ENCODE data around the gene FASLG.

FASLG gene

DNA sequence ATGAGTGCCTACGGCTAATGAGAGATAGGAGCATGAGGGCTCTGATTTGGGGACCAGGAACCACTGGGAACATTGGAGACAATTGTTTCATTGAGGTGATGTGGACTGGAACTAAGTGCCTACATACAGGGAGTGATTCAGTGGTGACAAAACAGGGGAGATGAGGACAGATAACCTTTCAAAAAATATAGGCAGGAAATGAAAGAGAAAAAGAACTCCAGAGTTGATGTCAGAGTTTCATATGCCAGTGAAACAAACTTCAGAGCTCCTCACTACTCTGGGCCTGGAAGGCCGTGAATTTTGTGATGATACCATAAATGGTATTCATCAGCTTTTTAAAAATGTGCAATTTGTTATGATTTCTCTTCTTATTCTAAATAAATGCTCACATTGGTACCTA lies 39.3 kb downstream of the FASLG start:
- FAIRE-seq (no peak), DNase-seq (ENCODE audit: insufficient read length, low spot score) (no peak)
- TF ChIP-seq CTCF (IDR thresholded peaks at IDR 0.05; ENCODE audit: insufficient read depth, missing control alignments): no peak

- DNase-seq (ENCODE audit: insufficient read length, low spot score) (no peak), FAIRE-seq (no peak)
- no peak for TF ChIP-seq CTCF (IDR thresholded peaks at IDR 0.05; ENCODE audit: insufficient read depth, missing control alignments)
These were observed 40.2 kb downstream of the FASLG start for GRCh38 chr1:172699111-172699510.

DNA sequence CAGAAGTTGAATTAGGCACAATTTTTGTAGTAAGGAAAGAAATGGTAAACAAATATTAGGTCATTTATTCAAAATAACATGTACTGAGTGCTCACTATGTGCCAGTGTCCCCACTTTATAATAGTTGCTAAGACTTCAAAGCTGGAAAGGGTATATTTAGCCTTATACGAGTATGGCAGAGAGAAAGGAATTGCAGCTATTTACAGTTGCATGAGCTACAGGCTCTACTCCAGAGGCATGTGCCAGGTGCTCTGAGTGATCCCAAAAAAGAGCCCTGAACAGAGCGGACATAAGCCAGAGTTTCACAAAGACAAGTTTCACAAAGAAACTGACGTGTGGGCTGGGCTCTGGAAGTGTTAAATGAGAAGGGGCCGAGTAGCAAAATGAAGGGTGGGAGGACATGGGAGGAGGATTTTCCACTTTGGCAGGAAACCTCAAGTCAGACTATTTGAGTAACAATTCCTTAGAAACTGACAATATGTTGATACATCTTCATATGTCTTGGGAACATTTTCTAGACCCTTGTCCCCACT lies 40.9 kb downstream of the FASLG start:
- FAIRE-seq: no peak
- no peak for DNase-seq (ENCODE audit: insufficient read length, low spot score)
- no peak for TF ChIP-seq CTCF (IDR thresholded peaks at IDR 0.05; ENCODE audit: insufficient read depth, missing control alignments)

GRCh38 chr1:172700556-172700955 lies 41.7 kb downstream of the FASLG start:
- TF ChIP-seq CTCF (IDR thresholded peaks at IDR 0.05; ENCODE audit: insufficient read depth, missing control alignments): no peak
- DNase-seq (ENCODE audit: insufficient read length, low spot score) (no peak), FAIRE-seq (no peak)

DNA sequence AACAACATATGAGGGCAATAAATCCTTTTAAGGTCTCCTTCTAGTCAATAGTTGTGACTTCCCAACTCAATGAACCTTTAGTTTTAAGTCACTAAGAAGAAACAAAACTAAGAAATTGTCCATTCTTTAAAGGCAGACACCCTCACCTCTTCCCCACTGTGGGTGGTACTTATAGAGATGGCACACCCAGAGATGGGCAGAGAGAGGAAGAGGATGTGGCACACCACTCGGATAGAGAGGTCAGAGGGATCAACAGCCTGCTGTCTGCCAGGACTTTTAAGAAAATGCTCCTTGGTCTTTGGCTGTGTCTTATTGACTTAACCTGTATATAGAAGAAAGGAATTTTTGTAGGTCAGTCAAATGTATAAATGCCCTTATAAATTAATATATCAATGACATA lies 45.1 kb downstream of the FASLG start:
- FAIRE-seq: no peak
- DNase-seq (ENCODE audit: insufficient read length, low spot score): no peak
- TF ChIP-seq CTCF (IDR thresholded peaks at IDR 0.05; ENCODE audit: insufficient read depth, missing control alignments): no peak

GRCh38 chr1:172704420-172705210 lies 45.7 kb downstream of the FASLG start:
- FAIRE-seq: no peak
- DNase-seq (ENCODE audit: insufficient read length, low spot score): no peak
- no peak for TF ChIP-seq CTCF (IDR thresholded peaks at IDR 0.05; ENCODE audit: insufficient read depth, missing control alignments)

- TF ChIP-seq CTCF (IDR thresholded peaks at IDR 0.05; ENCODE audit: insufficient read depth, missing control alignments): no peak
- no peak for DNase-seq (ENCODE audit: insufficient read length, low spot score)
- no peak for FAIRE-seq
These were observed 49.5 kb downstream of the FASLG start for GRCh38 chr1:172708452-172708851.
